CD4-positive, alpha-beta T cell treated with Interleukin-15 for 1 hour (primary cell): Measurements from ENCODE around the gene ZNF18.
"Not testable (repeated sequence)": the region's sequence is repeated elsewhere in the genome, so short reads cannot be mapped to it uniquely, and the experiment has no call there.

ENCODE experiments used
- DNase-seq: peaks from one replicate; pipeline ENCODE4 v3.0.0-alpha.2; 2020

The ZNF18 gene

DNA sequence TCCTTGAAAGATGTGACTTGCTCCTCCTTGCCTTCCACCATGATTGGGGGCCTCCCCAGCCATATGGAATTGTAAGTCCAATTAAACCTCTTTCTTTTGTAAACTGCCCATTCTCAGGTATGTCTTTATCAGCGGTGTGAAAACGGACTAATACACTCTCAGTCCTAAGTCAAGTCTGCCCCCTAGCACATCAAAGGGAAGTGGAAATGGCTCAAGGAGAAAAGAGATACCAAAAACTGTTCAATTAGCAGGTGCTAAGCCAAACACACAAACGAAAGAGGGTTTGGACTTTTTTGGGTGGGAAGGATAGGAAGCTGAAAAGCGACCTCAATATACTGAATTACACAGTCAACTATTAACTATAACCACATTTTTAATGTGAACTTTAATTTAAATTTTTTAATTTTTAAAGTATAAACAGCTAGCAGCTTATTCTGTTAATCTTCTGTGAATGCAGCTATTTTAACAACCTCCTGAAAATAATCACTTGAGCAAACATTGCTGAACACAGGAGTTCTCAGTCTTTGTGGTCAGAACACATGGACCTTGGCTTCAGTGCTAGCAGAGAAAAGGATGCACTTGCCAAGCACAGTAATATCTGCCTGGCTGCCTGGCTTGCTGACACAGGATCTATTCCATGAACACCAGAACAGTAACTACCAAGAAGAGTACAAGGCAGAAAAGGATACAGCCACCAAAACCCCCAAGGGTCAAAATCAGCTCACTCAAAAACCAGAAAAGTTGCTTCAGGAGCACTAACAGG lies 10.9 kb downstream of the ZNF18 start:
- no peak for DNase-seq

- DNase-seq, result no peak
Measured at GRCh38 chr17:11981862-11982261, 15.4 kb downstream of the ZNF18 start.

- no peak for DNase-seq
Measured at GRCh38 chr17:11980813-11981212, 16.5 kb downstream of the ZNF18 start.

GRCh38 chr17:11979795-11980194 lies 17.5 kb downstream of the ZNF18 start:
- DNase-seq, result no peak

DNA sequence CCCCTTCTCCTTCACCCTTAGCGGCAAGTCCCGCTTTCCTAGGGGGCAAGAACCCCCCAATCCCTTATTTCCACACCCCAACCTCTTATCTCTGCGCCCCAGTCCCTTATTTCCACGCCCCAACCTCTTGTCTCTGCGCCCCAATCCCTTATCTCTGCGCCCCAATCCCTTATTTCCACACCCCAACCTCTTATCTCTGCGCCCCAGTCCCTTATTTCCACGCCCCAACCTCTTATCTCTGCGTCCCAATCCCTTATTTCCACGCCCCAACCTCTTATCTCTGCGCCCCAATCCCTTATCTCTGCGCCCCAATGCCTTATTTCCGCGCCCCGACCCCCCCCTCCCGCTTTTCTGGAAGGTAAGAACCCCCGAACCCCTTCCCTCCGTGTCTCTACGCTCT lies 24.5 kb downstream of the ZNF18 start:
- not testable (repeated sequence) for DNase-seq

- DNase-seq, result no peak
Measured at GRCh38 chr17:11969565-11969964, 27.7 kb downstream of the ZNF18 start.

- no peak for DNase-seq
Measured at GRCh38 chr17:11954936-11955335, 42.3 kb downstream of the ZNF18 start.

- DNase-seq, result no peak
Measured at GRCh38 chr17:11953924-11954323, 43.4 kb downstream of the ZNF18 start.

DNA sequence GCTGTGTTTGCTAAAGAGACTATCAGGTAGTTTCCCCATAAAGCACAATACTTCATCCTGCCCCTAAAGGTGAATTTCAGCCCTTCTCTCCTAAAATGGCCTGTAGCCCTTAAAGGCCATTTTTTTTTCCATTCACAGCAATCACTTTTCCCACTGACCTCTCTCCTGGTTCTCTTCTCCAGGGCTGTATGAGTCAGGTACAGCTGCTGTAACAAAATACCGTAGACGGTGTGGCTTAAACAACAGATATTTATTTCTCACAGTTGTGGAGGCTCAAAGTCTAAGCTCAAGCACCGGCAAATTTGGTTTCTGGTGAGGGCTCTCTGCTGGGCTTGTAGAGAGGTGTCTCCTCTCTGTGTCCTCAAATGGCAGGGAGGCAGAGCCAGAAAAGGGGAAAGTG lies 44.7 kb downstream of the ZNF18 start:
- no peak for DNase-seq

DNA sequence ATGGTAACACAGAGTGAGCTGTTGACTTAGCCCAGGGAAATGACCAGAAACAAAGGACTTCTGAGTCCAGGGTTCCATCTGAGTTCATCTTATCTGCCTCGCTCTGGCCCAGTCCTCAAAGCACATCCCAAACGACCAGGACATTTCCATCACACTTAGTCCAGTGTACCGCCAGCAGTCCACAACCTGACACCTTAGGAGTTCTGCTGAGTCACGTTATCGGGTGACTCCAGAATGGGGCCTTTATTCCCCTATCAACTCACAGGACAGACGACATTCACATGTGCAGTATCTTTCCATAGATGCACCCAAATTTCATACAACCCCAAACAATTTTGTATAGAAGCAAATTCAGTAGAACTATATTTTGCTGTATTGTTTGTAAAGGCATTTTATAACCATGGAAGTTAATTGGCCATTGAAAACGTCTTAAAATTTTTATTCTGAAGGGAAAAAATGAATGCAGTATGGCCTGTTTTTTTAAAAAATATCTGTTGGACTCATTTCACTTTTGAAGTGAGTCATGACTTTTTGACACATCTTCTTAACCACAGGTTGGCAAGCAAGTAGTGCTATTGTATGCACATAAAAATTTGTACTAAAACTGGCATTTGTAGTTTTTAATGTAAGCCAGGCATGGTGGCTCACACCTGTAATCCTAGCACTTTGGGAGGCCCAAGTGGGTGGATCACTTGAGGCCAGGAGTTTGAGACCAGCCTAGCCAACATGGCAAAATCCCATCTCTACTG lies 46.3 kb downstream of the ZNF18 start:
- no peak for DNase-seq

GRCh38 chr17:11949571-11949970 lies 47.7 kb downstream of the ZNF18 start:
- not testable (repeated sequence) for DNase-seq

DNA sequence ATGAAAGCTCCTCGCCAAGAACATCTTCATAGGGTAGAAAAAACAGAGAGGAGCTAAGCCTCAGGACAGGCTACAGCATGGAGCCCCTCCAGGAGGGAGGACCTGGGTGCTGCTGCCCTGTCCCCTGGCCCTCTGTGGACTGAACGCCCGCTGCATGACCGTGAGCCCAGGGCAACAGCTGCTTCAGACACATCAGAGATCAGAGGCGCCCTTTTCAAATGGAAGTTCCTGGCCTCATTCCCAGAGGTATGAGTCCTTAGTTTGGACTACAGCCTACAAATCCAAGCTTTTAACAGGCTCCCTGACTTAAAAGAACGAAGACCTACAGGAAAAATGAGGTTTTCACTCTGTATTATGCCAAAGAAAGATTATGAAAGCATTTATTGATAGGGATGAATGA lies 48.5 kb downstream of the ZNF18 start:
- DNase-seq, result no peak

- DNase-seq, result no peak
Measured at GRCh38 chr17:11944587-11944986, 52.7 kb downstream of the ZNF18 start.

- no peak for DNase-seq
Measured at GRCh38 chr17:11943759-11944347, 53.4 kb downstream of the ZNF18 start.

DNA sequence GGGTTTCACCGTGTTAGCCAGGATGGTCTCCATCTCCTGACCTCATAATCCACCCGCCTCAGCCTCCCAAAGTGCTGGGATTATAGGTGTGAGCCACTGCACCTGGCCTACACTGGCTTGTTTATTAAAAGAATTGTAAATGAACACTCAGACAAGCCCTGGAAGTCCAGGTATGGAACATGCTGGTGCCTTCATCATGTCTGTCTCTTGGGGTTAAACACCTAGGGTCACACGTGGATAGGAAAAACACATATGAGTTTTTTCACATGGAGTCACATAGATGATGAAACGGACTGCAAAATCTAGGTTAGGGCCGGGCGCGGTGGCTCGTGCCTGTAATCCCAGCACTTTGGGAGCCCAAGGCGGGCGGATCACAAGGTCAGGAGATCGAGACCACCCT lies 54.2 kb downstream of the ZNF18 start:
- not testable (repeated sequence) for DNase-seq

- DNase-seq, result no peak
Measured at GRCh38 chr17:11940904-11941303, 56.4 kb downstream of the ZNF18 start.

- DNase-seq, result no peak
Measured at GRCh38 chr17:11935734-11936406, 61.4 kb downstream of the ZNF18 start.

GRCh38 chr17:11932337-11932898 lies 64.9 kb downstream of the ZNF18 start:
- no peak for DNase-seq

GRCh38 chr17:11928436-11928835 lies 68.8 kb downstream of the ZNF18 start:
- DNase-seq, result no peak
